ENCODE measurements around the gene AMIGO3.
"Not testable (repeated sequence)": the region's sequence is repeated elsewhere in the genome, so short reads cannot be mapped to it uniquely, and the experiment has no call there.

GRCh38 chr3:49748874-49749273, 29.4 kb upstream of the AMIGO3 start:
- not testable (repeated sequence) for TF ChIP-seq CTCF (IDR thresholded peaks at IDR 0.05; ENCODE audit: low read depth, low read length, missing input control); JUND (IDR thresholded peaks at IDR 0.05); ATF3 (IDR thresholded peaks at IDR 0.05); TAF1 (conservative IDR thresholded peaks at IDR 0.05); HNF4A (conservative IDR thresholded peaks at IDR 0.05); RAD21 (IDR thresholded peaks at IDR 0.05); RXRA (IDR thresholded peaks at IDR 0.05); GABPA (IDR thresholded peaks at IDR 0.05 in 1 of 2, conservative IDR thresholded peaks at IDR 0.05 in 1 of 2); YY1 (IDR thresholded peaks at IDR 0.05); EGR1 (IDR thresholded peaks at IDR 0.05; ENCODE audit: low read depth in 2 of 2); REST (IDR thresholded peaks at IDR 0.05); SP1 (IDR thresholded peaks at IDR 0.05)
- TF ChIP-seq, protein P1, sequence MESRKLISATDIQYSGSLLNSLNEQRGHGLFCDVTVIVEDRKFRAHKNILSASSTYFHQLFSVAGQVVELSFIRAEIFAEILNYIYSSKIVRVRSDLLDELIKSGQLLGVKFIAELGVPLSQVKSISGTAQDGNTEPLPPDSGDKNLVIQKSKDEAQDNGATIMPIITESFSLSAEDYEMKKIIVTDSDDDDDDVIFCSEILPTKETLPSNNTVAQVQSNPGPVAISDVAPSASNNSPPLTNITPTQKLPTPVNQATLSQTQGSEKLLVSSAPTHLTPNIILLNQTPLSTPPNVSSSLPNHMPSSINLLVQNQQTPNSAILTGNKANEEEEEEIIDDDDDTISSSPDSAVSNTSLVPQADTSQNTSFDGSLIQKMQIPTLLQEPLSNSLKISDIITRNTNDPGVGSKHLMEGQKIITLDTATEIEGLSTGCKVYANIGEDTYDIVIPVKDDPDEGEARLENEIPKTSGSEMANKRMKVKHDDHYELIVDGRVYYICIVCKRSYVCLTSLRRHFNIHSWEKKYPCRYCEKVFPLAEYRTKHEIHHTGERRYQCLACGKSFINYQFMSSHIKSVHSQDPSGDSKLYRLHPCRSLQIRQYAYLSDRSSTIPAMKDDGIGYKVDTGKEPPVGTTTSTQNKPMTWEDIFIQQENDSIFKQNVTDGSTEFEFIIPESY (IDR thresholded peaks at IDR 0.05) = not testable (repeated sequence)
- TF ChIP-seq, protein P2, sequence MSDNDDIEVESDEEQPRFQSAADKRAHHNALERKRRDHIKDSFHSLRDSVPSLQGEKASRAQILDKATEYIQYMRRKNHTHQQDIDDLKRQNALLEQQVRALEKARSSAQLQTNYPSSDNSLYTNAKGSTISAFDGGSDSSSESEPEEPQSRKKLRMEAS (IDR thresholded peaks at IDR 0.05) = not testable (repeated sequence)
